Adipose tissue (tissue), 3 donors: ENCODE data around the gene SELENOS. TPM values are rescaled to one million over a fixed set of nuclear protein-coding genes. Genes with fewer than 3 reads are reported as not detected.

Experiments used
- H3K27ac ChIP-seq: one replicate; pipeline ENCODE4 v1.5.1; 2013; ENCODE audit warnings: low read depth, low read length
- WGBS, 3 donors: extraction: QIAGEN DNeasy Blood & Tissue Kit; methylation state at CpG; one replicate each; pipeline ENCODE4 v1.1.7; 2013; 5-methylcytosine and 5-hydroxymethylcytosine counted together
- polyA plus RNA-seq, 3 donors: library from polyadenylated mRNA; stranded (reverse); fragments of 200-250 nt; gene quantifications; one replicate each; pipeline ENCODE4 v1.2.3, GENCODE V29; 2013
- donor health status: healthy with polysubstance abuse.
- donor health status: Bipolar disorder and iron deficiency.
- donor health status: healthy.

SELENOS gene
- polyA plus RNA-seq, 3 donors = 56.0 to 109 (median 107) TPM

DNA sequence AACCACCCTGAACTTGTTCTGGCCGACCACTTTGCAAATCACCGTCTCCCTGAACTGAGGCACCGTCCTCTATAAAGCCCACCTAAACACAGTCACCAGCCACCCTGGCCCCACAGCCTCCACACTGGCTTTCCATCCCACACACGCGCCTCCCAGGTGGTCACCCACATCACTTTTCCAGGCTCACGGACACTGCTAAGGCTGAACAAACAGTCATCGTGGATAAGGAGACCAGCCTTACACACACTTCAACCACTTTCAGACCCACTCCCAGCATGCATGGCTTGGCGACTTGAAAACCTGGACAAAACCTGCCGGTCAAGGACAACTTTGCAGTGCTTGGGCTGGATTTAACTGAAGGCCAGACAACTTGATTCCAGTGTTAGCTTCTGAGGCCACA is 33.9 kb downstream of the SELENOS start:
- no peak overlapping the region for H3K27ac ChIP-seq
- WGBS, 3 donors = 65 to 86% (median 85%) methylated on average over 9 of the region's 9 CpGs

DNA sequence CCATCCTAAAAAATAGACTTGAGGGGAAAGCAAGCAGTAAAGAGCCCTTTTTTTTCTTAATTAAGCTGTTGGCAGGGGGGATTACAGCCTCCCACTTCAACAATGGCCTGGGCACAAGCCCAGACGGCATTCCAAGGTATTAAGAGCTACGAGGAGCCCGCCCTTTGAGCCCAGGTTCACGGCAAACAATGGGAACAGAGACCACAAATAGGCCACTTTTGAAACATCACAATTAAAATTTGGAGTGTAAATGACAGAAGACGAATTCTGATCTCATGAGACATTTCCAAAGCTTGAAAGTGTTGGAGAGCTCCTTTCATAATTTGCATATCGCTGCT is 34.3 kb downstream of the SELENOS start:
- peak overlapping the region; percentile 76 for H3K27ac ChIP-seq

DNA sequence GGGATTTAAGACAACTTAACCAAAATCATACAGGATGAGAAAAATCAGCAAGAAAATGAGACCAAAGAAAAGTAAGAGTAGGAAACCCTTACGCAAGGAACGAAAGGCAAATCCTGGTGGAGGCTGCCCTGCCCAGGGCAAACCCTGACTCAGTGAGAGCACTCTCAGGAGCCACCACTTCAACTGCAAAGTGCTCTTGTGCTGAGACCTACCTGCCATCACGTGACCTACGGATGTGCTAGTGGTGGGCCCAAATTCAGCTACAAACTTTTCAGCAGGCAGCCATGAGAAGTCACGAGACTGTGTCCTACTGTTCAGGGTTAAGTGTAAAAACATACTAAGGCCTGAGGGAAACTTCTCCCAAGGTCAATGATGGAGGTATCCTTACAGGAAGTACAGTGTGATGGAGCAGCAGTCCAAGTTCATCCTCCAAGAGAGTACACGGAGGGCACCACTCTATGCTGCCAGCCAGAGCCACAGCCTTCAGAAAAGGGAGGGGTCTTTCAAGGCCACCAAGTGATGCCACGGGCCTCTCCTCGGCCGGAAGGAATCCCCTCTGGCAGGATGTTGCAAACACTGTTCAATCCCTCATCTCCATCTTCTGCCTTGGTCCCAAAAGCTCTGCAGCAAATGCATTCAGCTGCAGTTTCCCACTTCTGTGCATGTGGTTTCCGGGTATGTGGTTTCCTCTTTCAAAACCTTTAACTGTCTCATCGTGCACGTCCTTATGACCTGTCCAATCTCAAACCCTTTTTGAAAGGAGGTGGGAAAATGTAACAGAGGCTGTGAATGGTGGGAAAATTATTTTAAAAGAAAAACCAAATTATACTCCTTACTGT is 34.9 kb downstream of the SELENOS start:
- 31 to 69% (median 42%) methylated on average over 12 of the region's 12 CpGs for WGBS, 3 donors
- peak overlapping the region; percentile 76 for H3K27ac ChIP-seq

More for the DNA sequence above, 34.3 kb downstream of the SELENOS start:
- WGBS, 3 donors = 35 to 77% (median 41%) methylated on average over 6 of the region's 6 CpGs

DNA sequence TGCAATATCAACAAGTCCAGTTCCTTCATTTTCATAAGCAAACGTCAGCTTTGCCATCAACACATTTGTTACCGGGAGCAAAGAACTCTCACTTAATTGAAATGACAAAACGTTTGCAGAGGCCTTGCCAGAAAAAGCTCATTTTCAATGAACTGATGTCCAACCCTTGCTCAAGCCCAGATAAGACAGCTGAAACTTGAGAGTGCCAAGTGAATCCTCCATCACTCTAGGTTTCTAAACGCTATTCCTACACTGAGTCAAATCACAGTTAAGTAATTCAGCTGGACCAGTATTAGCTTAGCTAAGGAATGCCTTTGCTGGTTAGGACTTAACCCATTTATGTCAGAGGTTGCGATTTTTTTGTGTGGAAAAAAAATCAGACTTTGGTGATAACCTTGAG is 36.9 kb downstream of the SELENOS start:
- no peak overlapping the region for H3K27ac ChIP-seq
- WGBS, 3 donors = 45 to 54% (median 46%) methylated on average over 5 of the region's 5 CpGs

DNA sequence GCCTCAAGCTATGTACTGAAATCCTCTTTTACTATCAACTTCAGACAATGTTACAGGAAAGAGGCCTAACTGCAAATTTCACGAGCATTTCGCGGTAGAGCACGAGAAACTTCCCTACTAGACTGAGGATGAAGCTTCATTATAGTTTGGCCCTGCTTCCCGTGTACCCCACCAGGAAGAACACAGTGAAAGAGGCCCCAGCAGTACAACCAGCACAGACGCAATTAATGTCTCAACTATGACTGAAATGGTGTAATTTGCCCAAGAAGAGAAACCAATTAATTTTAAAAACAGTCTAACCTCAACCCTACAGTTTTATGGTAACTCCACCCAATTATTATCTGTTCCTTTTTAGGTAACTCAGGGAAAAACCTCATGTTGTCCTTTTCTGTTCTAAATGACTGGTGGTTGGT is 37.6 kb downstream of the SELENOS start:
- peak overlapping the region; percentile 43 for H3K27ac ChIP-seq
- 42 to 72% (median 48%) methylated on average over 6 of the region's 6 CpGs for WGBS, 3 donors

DNA sequence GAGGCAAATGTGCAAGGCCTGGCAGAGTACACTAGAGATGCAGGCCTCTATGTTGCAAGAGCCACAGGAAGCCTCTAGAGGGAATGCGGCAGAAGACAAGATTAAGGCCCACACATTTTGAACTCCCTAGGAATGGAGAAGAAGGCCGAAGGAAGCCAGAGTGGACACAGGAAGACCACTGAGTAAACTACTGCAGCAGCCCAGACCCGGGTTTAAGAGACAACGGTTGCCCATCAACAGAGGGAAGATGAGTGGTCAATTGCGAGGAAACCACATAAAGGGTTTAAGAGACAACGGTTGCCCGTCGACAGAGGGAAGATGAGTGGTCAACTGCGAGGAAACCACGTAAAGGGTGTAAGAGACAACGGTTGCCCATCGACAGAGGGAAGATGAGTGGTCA is 40.0 kb downstream of the SELENOS start:
- 52 to 87% (median 64%) methylated on average over 12 of the region's 12 CpGs for WGBS, 3 donors
- peak overlapping the region; percentile 58 for H3K27ac ChIP-seq

DNA sequence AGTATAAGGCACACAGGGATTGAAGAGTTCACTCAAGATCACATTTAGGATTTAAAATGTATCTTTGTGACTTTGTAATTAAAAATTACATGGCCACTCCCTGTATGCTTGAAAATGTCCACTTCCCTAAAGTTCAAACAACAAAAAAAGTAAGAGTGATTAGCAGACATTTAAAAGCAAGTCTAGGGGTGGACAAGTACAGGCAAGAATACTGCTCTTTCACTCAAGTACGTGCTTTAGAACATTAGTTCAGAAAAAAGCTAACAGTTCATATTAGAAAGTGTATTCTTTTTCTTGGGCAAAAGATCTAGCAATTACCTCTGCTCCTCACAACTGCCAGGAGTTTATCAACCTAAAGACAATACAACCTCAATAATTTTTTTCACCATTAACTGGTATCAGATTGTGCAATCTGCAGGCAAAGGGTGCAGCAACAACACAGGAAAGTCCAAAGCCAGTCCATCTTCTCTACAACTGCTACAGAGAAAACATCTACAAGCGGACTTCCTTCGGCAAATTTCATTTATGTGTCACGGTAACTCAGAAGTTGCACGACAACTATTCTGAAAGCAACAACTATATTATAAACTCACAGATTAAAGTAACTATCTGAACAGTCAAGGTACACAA is 43.5 kb downstream of the SELENOS start:
- H3K27ac ChIP-seq = no peak overlapping the region
- WGBS, 3 donors = 70 to 87% (median 81%) methylated on average over 5 of the region's 5 CpGs

DNA sequence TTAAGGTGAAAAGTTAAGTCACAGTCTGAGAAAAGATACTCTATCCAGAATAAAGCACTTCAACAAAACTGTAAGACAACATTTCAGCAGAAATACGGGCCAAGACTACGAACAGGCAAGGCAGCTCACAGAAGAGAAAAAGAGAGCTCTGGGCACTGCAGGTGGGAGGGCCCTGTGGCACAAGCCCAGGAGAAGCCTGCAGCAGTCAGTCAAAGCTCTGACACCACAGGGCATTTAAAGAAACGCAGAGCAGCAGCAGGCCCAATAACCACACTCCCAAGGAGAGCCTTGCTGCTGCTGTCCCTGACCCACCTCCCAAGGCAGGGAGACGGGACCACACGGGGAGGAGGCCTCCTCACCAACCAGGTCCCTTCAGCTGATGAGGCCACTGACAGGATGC is 44.6 kb downstream of the SELENOS start:
- H3K27ac ChIP-seq = no peak overlapping the region
- 69 to 73% (median 72%) methylated on average over 5 of the region's 5 CpGs for WGBS, 3 donors

DNA sequence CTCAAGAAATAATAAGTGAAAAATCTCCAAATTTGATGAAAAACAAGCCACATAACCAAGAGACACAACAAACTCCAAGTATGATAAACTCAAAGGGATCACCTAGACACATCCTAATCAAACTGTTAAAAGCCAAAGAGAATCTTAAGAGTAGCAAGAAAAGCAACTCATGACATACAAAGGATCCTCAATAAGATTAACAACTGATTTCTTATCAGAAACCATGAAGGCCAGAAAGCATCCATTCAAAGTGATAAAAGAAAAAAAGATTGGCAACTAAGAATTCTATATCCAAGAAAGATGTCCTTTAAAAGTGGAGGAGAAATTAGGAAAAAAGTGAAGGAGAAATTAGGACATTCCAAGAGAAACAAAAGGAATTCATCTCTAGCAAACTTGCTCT is 49.0 kb downstream of the SELENOS start:
- no peak overlapping the region for H3K27ac ChIP-seq

DNA sequence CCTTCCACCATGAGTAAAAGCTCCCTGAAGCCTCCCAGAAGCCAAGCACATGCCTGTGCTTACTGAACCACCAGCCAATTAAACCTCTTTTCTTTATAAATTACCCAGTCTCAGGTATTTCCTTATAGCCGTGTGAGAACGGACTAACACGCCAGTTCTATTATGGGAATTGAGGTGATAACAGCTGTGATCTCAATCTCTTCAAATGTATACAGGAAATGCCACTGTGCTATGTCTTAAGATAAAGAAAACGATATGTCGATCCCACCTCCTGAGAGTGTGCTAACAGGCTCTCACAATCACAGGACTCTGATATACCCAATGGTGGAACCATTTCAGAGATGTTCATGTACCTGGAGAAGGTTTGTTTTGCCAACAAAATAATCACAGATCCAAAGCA is 51.6 kb downstream of the SELENOS start:
- H3K27ac ChIP-seq = no peak overlapping the region
- WGBS, 3 donors = 66 to 78% (median 70%) methylated on average over 5 of the region's 5 CpGs

Other genes with a start within 250 kb of the SELENOS start
- 10 to 100 TPM in 2 of 3 donors, 1 to 10 TPM in 1; 2.8 to 32.4 (median 21.3) TPM for gene CHSY1, start 25.4 kb downstream of the SELENOS start, polyA plus RNA-seq
- 10 to 100 TPM; 29.4 to 49.5 (median 36.8) TPM for gene SNRPA1, start 17.8 kb upstream of the SELENOS start, polyA plus RNA-seq
- 10 to 100 TPM in 1 of 3 donors, 1 to 10 TPM in 2; 1.5 to 13.2 (median 3.4) TPM for gene PCSK6, start 212.2 kb upstream of the SELENOS start, polyA plus RNA-seq